Muscle layer of duodenum (tissue), 2 donors: ENCODE data around the gene CUEDC1.
A peak's percentile ranks its signal among the peaks of the same experiment; 100 is the strongest.
"Not testable (repeated sequence)": the region's sequence is repeated elsewhere in the genome, so short reads cannot be mapped to it uniquely, and the experiment has no call there.

Source experiments
- H3K27ac ChIP-seq: one replicate; pipeline ENCODE4 v1.7.0; 2013; ENCODE audit warnings: mild to moderate bottlenecking, low read length
- H3K27me3 ChIP-seq: one replicate; pipeline ENCODE4 v1.7.0; 2013; ENCODE audit warnings: low read depth, mild to moderate bottlenecking, control low read depth, low read length
- H3K36me3 ChIP-seq, 2 donors: one replicate each; pipeline ENCODE4 v1.7.0; 2013; ENCODE audit warnings: low read length in 2 of 2, control low read depth in 1 of 2, mild to moderate bottlenecking in 1 of 2; ENCODE audit not compliant: insufficient read depth in 2 of 2, control insufficient read depth in 1 of 2
- H3K4me1 ChIP-seq, 2 donors: one replicate each; pipeline ENCODE4 v1.7.0; 2013; ENCODE audit warnings: low read length in 2 of 2, mild to moderate bottlenecking in 2 of 2, control low read depth in 1 of 2, moderate library complexity in 1 of 2; ENCODE audit not compliant: insufficient read depth in 2 of 2, control insufficient read depth in 1 of 2
- H3K4me3 ChIP-seq, 2 donors: one replicate each; pipeline ENCODE4 v1.7.0; 2013; ENCODE audit warnings: low read length in 2 of 2, low read depth in 1 of 2, mild to moderate bottlenecking in 1 of 2
- H3K9me3 ChIP-seq, 2 donors: one replicate each; pipeline ENCODE4 v1.7.0; 2013; ENCODE audit warnings: low read length in 2 of 2, control low read depth in 1 of 2, mild to moderate bottlenecking in 1 of 2; ENCODE audit not compliant: control insufficient read depth in 1 of 2
- donor health status: healthy.

The CUEDC1 gene

DNA sequence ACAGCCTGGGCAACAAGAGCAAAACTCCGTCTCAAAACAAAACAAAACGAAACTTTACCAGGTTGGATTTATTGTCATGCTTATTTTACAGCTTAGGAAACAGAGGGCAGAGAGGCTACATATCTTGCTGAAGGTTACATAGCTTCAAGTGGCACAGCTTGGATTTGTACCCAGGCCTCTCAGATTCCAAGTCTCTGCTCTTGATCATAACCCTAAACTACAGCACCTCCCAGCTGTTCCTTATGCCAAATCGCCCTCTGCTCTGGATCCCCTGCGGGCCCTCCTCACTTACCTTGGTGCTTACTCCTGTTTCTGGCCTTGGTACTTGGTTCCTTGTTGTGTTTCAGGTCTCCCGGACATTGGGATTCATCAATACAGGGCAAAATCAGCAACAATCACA, 11.7 kb upstream of the CUEDC1 start:
- Histone ChIP-seq H3K36me3 (peaks cover 0 to 2% of the 10 kb centered on the region in 2 donors), H3K9me3 (no peaks in the 10 kb centered on the region), H3K27me3 (no peaks in the 10 kb centered on the region), H3K27ac (no peak overlapping the region), H3K4me1 (no peaks in the 10 kb centered on the region), H3K4me3 (no peak overlapping the region)

DNA sequence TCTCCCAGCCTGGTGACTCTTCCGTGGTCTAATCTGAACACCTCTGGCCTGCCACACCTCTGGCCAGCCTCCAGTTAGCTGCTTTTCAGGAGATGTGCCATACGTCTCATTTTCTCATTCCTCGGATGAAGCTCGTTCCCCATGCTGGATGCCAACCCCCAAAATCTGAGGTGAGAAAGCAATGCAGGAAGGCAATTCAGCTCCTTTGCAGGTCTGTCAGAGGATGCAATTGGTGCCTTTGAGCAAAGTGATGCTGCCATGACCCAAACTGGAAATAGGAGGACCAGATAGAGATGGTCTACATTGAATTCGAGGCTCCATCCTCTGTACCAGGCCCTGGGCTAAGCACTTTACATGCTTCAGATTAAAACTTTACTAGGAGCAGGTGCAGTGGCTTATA, 11.0 kb upstream of the CUEDC1 start:
- Histone ChIP-seq H3K9me3 (no peaks in the 10 kb centered on the region), H3K27me3 (no peaks in the 10 kb centered on the region), H3K4me1 (no peaks in the 10 kb centered on the region), H3K4me3 (no peak overlapping the region), H3K27ac (no peak overlapping the region), H3K36me3 (no peaks in the 10 kb centered on the region)

DNA sequence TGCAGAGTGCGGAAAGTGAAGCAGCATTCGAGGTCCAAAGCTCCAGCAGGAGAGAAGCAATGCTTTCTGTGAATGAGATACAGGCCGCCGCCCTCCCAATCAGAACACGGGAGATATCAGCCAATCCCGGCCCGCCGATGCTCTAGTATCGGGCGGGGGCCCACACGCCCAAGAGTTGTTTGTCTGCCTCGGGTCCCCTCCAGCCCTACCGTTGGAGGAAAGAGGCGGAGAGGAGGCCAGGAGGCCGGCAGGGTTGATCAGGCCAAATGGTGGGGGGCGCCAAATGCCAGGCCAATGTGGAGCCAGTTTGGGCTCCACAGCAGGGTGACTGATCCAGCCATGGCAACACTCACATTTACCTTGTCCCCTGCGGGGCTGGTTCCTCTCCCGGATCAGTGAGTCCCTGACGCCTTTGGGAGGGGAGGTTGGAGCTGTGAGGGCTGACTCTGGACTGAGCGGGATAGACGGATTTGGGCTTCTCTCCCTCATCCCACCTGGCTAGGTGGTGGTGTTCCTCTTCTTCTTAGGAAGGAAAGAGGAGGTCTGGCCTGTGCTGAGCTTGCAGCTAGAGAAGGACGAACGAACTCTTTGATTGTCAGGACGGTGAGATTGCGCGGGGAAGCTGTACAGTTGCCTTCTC, 10.4 kb upstream of the CUEDC1 start:
- no peaks in the 10 kb centered on the region for H3K36me3 ChIP-seq
- no peak overlapping the region for H3K27ac ChIP-seq
- no peaks in the 10 kb centered on the region for H3K27me3 ChIP-seq
- H3K4me3 ChIP-seq = no peak overlapping the region
- no peaks in the 10 kb centered on the region for H3K9me3 ChIP-seq
- H3K4me1 ChIP-seq = no peaks in the 10 kb centered on the region

DNA sequence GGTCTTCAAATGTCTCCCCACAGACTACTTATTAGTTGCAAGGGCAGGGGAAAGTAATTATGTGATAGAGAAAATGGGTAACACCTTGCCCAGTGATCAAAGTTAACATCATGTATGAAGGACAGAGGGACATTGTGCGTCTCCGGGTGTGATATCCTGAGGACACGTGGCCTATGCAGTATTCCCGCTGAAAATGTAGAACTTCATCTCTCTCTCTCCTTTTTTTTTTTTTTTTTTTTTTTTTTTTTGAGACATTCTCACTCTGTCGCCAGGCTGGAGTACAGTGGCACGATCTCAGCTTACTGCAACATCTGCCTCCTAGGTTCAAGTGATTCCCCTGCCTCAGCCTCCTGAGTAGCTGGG, 7.9 kb upstream of the CUEDC1 start:
- H3K4me3 ChIP-seq = no peak overlapping the region
- H3K27ac ChIP-seq = no peak overlapping the region
- no peaks in the 10 kb centered on the region for H3K9me3 ChIP-seq
- no peaks in the 10 kb centered on the region for H3K27me3 ChIP-seq
- no peaks in the 10 kb centered on the region for H3K4me1 ChIP-seq
- H3K36me3 ChIP-seq = no peaks in the 10 kb centered on the region

DNA sequence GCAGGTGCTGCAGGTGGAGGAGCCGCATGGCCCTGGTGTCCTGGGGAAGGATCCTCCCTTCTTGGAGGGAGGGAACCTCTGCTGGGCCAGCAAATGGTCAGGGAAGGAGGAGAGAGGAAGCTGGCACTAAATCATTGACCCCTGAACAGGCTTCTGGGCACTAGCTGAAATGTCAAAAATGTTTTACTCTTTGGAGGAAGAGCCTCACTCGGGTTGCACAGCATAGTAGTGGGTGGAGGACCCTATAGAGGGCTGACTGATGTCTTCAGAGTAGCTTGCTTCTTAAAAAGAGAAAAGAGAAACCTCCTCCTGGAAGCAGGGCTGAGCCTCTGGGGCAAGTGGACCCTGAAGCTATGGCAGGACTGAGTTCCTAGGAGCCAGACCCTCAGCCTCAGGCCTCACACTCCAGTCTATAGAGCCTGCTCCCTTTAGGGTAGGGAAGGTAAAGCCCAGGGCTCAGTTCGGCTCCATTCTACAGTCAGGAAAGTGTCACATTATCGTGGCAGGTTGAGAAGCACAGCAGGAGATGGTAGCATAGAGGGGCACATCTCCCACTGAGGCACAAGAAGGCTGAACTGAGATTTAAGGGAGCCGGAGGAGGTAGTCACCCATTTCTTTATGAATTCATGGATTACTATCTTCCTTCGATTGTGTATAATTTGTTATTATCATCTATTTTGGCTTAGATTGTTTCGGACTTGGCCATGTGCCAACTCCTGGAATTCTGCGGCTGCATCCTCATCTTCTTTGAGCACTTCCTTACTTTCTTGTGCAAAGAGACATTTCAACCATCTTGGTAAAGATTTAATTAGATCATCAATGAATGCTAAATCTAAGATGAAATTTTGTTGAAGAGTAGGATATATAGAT, 7.3 kb upstream of the CUEDC1 start:
- Histone ChIP-seq H3K27ac (no peak overlapping the region), H3K4me1 (no peaks in the 10 kb centered on the region), H3K9me3 (no peaks in the 10 kb centered on the region), H3K4me3 (no peak overlapping the region), H3K27me3 (no peaks in the 10 kb centered on the region), H3K36me3 (no peaks in the 10 kb centered on the region)

DNA sequence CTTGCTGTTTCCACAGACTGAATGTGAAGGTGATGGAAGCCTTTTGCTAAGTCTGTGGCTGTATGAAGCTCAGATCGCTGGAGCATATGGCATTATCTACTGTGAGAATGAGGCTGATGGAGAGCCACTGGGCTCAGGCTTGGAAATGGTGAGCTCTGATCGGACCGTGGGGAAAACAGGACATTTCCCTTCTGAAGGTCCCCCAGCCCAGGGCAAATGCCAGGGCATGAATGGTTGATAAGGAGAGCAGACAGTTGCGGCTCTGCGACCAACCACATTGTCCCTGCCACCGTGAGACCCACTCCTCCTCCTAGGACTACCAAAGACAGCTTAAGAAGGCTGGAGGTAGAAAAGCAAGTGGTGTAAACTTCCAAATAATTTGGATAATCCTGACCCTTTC, 4.7 kb upstream of the CUEDC1 start:
- H3K36me3 ChIP-seq = no peaks in the 10 kb centered on the region
- no peak overlapping the region for H3K27ac ChIP-seq
- H3K9me3 ChIP-seq = no peaks in the 10 kb centered on the region
- H3K4me3 ChIP-seq = no peak overlapping the region
- H3K4me1 ChIP-seq = peaks cover 0 to 10% of the 10 kb centered on the region in 2 donors
- no peaks in the 10 kb centered on the region for H3K27me3 ChIP-seq

DNA sequence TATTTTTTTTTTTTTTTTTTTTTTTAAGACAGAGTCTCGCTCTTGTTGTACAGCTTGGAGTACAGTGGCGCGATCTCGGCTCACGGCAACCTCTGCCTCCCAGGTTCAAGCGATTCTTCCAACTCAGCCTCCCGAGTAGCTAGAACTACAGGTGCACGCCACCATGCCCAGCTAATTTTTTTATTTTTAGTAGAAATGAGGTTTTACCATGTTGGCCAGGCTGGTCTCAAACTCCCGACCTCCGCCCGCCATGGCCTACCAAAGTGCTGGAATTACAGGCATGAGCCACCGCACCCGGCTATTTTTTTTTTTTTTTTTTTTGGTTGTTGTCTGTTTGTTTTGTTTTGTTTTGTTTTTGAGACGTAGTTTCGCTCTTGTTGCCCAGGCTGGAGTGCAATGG, 3.2 kb upstream of the CUEDC1 start:
- H3K4me3 ChIP-seq, H3K36me3 ChIP-seq, H3K9me3 ChIP-seq, H3K27ac ChIP-seq, H3K27me3 ChIP-seq: not testable (repeated sequence)
- H3K4me1 ChIP-seq = peaks cover 8 to 18% of the 10 kb centered on the region in 2 donors

DNA sequence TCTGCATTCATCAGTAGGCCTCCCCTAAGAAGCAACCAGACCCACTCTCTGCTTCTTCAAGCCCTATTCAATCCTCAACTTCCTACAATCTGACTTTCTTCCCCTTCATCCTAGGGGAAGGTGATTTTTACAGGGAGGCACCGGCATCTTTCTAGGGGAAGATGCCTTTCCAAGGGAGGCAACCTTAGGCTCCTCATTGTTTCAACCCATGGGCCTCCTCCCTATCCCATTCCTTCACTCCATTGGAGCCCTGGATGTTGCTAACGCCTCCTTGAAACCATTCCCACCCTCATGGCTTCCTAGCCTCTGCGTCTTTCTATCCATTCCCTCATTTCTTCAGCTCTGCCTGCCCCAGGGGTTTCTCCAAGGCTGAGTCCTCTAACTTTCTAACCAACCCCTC, 2.7 kb upstream of the CUEDC1 start:
- Histone ChIP-seq H3K9me3 (no peaks in the 10 kb centered on the region), H3K36me3 (no peaks in the 10 kb centered on the region), H3K4me1 (peaks cover 13 to 23% of the 10 kb centered on the region in 2 donors), H3K27ac (no peak overlapping the region), H3K27me3 (no peaks in the 10 kb centered on the region), H3K4me3 (no peak overlapping the region)

DNA sequence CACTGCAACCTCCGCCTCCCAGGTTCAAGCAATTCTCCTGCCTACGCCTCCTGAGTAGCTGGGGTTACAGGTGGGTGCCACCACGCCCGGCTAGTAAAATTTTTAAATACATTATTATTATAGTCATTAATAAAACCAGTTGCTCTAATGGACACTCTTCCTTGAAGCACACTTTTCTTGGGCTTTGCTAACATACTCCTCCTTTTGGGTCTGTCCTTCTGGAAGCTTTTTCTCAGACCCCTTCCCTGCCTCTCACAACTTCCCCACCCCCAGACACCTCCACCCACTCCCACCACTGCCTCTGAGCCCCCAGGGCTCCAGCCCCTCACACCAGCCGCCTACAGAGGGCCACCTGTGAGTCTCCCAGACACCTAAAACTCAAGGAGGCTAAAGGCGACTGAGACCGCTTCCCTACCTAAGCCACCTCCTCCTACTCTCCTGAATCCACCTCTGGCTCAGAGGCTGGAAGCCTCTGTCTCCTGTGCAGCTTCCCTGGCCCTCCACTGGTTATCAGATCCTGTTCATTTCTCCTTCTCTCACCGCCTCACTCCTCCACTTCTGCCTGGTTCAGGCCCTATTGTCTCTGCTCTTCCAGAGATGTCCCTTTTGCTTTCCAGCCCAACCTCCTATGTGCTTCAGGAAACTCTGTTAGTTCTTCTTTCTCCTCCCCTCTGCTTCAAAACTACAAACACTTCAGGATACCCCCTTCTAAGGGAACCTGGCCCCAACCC, 2.1 kb upstream of the CUEDC1 start:
- Histone ChIP-seq H3K4me1 (peaks cover 16 to 29% of the 10 kb centered on the region in 2 donors), H3K9me3 (no peaks in the 10 kb centered on the region), H3K27ac (no peak overlapping the region), H3K27me3 (no peaks in the 10 kb centered on the region), H3K36me3 (no peaks in the 10 kb centered on the region), H3K4me3 (no peak overlapping the region)

DNA sequence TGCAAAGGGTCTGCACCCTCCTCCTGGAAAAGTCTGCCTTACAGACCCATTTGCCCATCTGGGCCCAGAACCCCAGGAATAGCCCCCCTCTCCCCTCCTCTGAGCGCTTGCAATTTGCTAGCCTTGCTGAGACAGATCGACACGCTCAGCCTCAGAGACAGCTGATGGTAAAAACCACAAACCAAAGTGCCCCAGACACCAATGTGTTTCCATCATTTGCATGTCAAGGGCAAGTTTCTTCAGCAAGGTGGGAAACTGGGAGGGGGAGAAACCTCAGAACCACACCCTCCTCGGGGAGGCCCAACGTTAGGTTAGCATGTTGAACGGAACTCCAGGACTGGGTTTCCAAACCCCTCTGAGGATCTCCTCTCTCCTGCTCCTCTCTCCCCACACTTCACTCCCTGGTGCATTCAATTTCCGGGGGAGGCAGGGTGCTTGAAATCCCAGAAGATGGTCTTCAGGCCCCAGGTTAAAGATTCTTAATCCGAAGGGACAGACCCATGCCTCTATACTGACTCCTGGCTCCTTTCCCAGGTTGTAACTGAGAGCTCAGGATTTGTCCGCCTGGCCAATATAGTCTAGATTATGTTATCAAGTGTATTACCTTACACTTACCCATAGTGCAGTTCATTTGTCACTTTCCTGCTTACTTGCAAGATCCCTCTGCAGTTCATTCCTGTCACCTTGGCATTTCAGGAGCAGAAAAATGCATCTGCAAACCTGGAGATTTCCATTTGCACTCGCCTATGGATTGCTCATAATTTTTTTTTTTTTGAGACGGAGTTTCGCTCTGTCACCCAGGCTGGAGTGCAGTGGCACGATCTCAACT, 1.3 kb upstream of the CUEDC1 start:
- no peak overlapping the region for H3K27ac ChIP-seq

More for the DNA sequence above, 1.3 kb upstream of the CUEDC1 start:
- Histone ChIP-seq H3K4me1 (peaks cover 16 to 34% of the 10 kb centered on the region in 2 donors), H3K27me3 (no peaks in the 10 kb centered on the region), H3K9me3 (no peaks in the 10 kb centered on the region), H3K4me3 (peak overlapping the region in 1 of 2 donors; percentile 68), H3K36me3 (no peaks in the 10 kb centered on the region)
